ENCODE measurements around the gene CORO6. TPM values are rescaled to one million over a fixed set of nuclear protein-coding genes. Genes with fewer than 3 reads are reported as not detected.
A peak's percentile ranks its signal among the peaks of the same experiment; 100 is the strongest.

The CORO6 gene
- total and polyA plus RNA-seq, 2 of the 13 experiments (the other 11 are each of a cell fraction or from before 2014, with no cell fraction given) = 0.42 to 0.82 TPM

DNA sequence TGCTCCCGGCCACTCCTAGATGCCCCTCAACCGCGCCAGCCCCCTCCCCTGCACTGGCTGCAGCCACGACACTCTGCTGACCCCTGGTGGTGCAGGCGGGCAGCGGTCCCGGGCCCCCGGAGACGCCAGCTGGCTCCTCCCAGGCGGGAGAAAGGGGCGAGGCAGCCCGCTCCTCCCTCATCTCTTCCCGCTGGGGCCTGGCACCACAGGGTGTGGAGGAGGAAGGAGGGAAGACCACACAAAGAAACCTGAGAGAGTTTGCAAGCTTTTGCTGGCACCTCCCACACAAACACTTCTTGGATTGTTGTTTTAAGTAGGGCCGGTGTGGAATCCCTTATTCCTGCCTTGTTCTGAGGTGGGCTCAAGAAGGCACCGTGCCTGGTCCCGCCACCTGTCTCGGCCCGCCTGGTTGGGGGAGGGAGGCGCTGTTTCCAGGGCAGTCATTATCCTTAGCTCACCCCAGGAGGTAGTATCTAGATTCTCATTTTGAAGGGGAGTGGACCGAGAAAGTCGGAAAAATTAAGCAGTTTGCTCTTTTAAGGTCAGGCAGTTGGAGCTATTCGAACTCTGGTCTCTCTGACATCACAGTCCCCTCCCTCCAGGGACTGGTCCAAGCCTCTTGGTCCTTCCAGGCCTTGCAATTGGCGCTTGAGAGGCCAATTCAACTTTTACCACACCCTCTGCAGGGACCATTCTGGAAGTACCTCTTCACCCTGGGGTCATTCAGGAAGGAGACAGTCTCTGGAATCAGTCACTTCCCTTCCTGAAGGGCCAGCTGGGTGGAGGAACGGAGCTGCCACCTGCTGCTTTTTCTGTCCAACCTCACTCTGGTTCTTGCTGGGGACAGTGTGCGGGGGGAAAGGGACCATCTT is 30.7 kb downstream of the CORO6 start:
- peaks cover 3 to 25% of the 10 kb centered on the region in 2 experiments; a peak in 3 of 5 replicates for H3K27me3 ChIP-seq (ENCODE audit: control insufficient read depth in 1 of 2, insufficient read depth in 2 of 2, low read length in 2 of 2)
- intact Hi-C loops (cut with micrococcal nuclease; ENCODE audit: unreplicated experiment) = loop anchor here (1.0 to 10.0 kb wide), 3 partner anchors 12 to 217 kb away; no protein-coding TSS in a partner anchor
- CTCF ChIA-PET (ENCODE audit: low intra/inter-chr PET ratio, low total read pairs) = interaction anchor here (0.6 to 3.1 kb wide), 4 partner anchors 9 to 222 kb away, joined by 3 to 39 read pairs (median 8); no protein-coding TSS in a partner anchor
- WGBS (ENCODE audit: low lambda C conversion rate) = 2% methylated on average over 12 of the region's 25 CpGs
- no TSS peak for BruUV-seq (replicated peaks)
- peak overlapping the region; percentile 8 for H2AFZ ChIP-seq (ENCODE audit: low read length)
- POLR2A ChIA-PET = interaction anchor here (1.0 to 3.0 kb wide), 7 partner anchors 17 to 298 kb away, joined by 3 to 23 read pairs (median 9); partner anchors contain the start of genes ABHD15, NUFIP2 and TAOK1
- peak; percentile 74 for ATAC-seq
- H3K79me2 ChIP-seq (ENCODE audit: insufficient read depth, low read length) = peaks cover 19% of the 10 kb centered on the region
- DNase-seq (ENCODE audit: low spot score) = peak; percentile 74
- no peaks in the 10 kb centered on the region for H3K36me3 ChIP-seq (replicated peaks in 1 of 2; ENCODE audit: control insufficient read depth in 1 of 2, insufficient read depth in 2 of 2, low read length in 2 of 2)
- H3K4me3 ChIP-seq (replicated peaks in 1 of 3; ENCODE audit: insufficient read depth in 1 of 3, low read depth in 2 of 3, low read length in 3 of 3) = peak overlapping the region; percentile 70 to 91 (median 89)
- H3K9ac ChIP-seq (ENCODE audit: insufficient read depth, low read depth, low read length) = peak overlapping the region; percentile 72; the same call in 1 of the 2 replicates
- peaks cover 60% of the 10 kb centered on the region for H3K4me1 ChIP-seq (ENCODE audit: insufficient read depth, low read length)
- in situ Hi-C loops (cut with HindIII; ENCODE audit: extremely low pct_ligation_motif_present, low pct_unique_long_range_greater_than_20kb) = no loop called here
- FAIRE-seq = peak; percentile 72
- no peaks in the 10 kb centered on the region for H3K9me3 ChIP-seq (ENCODE audit: low read length)
- peak overlapping the region; percentile 89 for H3K4me2 ChIP-seq (ENCODE audit: low read depth, low read length)
- H4K20me1 ChIP-seq (ENCODE audit: insufficient read depth, low read length) = peaks cover 14% of the 10 kb centered on the region; the same call in 1 of the 2 replicates
- H3K27ac ChIP-seq (ENCODE audit: extremely low read length, insufficient read depth, low read length) = no peak overlapping the region
- TF ChIP-seq ZNF205 (CRISPR knock-in tag; IDR thresholded peaks at IDR 0.05) (peak; percentile 39; the same call in 1 of the 2 replicates), SNRNP70 (IDR thresholded peaks at IDR 0.05; ENCODE audit: low read depth, low read length) (no peak), ATF7-NPFF (CRISPR knock-in tag; IDR thresholded peaks at IDR 0.05; ENCODE audit: low read depth) (no peak), STAT5B (CRISPR knock-in tag; IDR thresholded peaks at IDR 0.05) (0 out of 2 replicates have a peak, but pooled peaks have one; percentile 54), ZNF672 (CRISPR knock-in tag; IDR thresholded peaks at IDR 0.05) (no peak), ATF7 (IDR thresholded peaks at IDR 0.05) (no peak), ATF7 (CRISPR knock-in tag; IDR thresholded peaks at IDR 0.05) (no peak), ARID2 (CRISPR knock-in tag; IDR thresholded peaks at IDR 0.05; ENCODE audit: borderline replicate concordance) (0 out of 2 replicates have a peak, but pooled peaks have one; percentile 10), FOXA3 (CRISPR knock-in tag; IDR thresholded peaks at IDR 0.05) (0 out of 2 replicates have a peak, but pooled peaks have one; percentile 31), PAWR (CRISPR knock-in tag; IDR thresholded peaks at IDR 0.05; ENCODE audit: borderline replicate concordance) (no peak), ZNF337 (CRISPR knock-in tag; IDR thresholded peaks at IDR 0.05; ENCODE audit: borderline replicate concordance, low read depth) (no peak), MBNL3 (CRISPR knock-in tag; conservative IDR thresholded peaks at IDR 0.05) (no peak), JARID2 (CRISPR knock-in tag; IDR thresholded peaks at IDR 0.05; ENCODE audit: insufficient replicate concordance) (no peak), RFXAP (CRISPR knock-in tag; IDR thresholded peaks at IDR 0.05; ENCODE audit: borderline replicate concordance) (0 out of 2 replicates have a peak, but pooled peaks have one; percentile 39), ZNF75D (CRISPR knock-in tag; IDR thresholded peaks at IDR 0.05; ENCODE audit: borderline replicate concordance) (no peak), ZBTB38 (CRISPR knock-in tag; IDR thresholded peaks at IDR 0.05) (no peak)
- TF ChIP-seq, protein P1, sequence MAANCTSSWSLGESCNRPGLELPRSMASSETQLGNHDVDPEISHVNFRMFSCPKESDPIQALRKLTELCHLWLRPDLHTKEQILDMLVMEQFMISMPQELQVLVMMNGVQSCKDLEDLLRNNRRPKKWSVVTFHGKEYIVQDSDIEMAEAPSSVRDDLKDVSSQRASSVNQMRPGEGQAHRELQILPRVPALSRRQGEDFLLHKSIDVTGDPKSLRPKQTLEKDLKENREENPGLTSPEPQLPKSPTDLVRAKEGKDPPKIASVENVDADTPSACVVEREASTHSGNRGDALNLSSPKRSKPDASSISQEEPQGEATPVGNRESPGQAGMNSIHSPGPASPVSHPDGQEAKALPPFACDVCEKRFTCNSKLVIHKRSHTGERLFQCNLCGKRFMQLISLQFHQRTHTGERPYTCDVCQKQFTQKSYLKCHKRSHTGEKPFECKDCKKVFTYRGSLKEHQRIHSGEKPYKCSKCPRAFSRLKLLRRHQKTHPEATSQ (CRISPR knock-in tag; IDR thresholded peaks at IDR 0.05; ENCODE audit: borderline replicate concordance) = no peak
- TF ChIP-seq, protein P2, sequence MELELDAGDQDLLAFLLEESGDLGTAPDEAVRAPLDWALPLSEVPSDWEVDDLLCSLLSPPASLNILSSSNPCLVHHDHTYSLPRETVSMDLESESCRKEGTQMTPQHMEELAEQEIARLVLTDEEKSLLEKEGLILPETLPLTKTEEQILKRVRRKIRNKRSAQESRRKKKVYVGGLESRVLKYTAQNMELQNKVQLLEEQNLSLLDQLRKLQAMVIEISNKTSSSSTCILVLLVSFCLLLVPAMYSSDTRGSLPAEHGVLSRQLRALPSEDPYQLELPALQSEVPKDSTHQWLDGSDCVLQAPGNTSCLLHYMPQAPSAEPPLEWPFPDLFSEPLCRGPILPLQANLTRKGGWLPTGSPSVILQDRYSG (CRISPR knock-in tag; IDR thresholded peaks at IDR 0.05) = no peak
- TF ChIP-seq, protein P3, sequence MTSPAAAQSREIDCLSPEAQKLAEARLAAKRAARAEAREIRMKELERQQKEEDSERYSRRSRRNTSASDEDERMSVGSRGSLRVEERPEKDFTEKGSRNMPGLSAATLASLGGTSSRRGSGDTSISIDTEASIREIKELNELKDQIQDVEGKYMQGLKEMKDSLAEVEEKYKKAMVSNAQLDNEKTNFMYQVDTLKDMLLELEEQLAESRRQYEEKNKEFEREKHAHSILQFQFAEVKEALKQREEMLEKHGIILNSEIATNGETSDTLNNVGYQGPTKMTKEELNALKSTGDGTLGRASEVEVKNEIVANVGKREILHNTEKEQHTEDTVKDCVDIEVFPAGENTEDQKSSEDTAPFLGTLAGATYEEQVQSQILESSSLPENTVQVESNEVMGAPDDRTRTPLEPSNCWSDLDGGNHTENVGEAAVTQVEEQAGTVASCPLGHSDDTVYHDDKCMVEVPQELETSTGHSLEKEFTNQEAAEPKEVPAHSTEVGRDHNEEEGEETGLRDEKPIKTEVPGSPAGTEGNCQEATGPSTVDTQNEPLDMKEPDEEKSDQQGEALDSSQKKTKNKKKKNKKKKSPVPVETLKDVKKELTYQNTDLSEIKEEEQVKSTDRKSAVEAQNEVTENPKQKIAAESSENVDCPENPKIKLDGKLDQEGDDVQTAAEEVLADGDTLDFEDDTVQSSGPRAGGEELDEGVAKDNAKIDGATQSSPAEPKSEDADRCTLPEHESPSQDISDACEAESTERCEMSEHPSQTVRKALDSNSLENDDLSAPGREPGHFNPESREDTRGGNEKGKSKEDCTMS (CRISPR knock-in tag; conservative IDR thresholded peaks at IDR 0.05) = no peak
